Measurements from ENCODE around the gene TMCC3.
A peak's percentile ranks its signal among the peaks of the same experiment; 100 is the strongest.

The TMCC3 gene

DNA sequence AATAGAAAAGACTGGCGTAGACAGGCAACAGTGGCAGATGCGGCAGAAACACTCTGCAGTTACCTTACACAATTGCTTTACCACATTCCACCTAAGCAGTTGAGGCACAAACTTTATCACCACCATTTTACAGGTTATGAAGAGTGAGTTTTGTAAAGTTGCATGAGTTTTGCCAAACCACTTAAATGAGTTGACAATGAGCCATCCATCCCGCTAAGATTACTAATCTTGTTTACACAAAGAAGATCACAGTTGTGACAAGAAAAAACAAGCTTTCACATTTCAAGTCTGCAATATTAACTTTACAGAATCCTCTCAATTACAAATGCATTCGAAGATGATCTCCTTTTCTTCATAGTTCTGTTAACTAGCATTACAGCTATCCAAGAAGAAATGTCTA is 1.8 kb downstream of the TMCC3 start:
- Histone ChIP-seq H3K9me3 (ENCODE audit: control insufficient read depth, insufficient read depth, low read depth, low read length) (no peaks in the 10 kb centered on the region), H3K4me3 (ENCODE audit: low read depth, low read length) (no peak overlapping the region), H3K27ac (ENCODE audit: extremely low read depth, low read depth, low read length) (no peak overlapping the region), H3K36me3 (ENCODE audit: control insufficient read depth in 2 of 2, insufficient read depth in 1 of 2, low read length in 2 of 2) (no peaks in the 10 kb centered on the region; a peak in 1 of 3 replicates), H3K4me1 (ENCODE audit: control insufficient read depth, insufficient read depth, low read length) (peaks cover 14% of the 10 kb centered on the region)
- TF ChIP-seq INSM2 (tag by site-specific recombination; IDR thresholded peaks at IDR 0.05) (no peak), ZNF626 (tag by site-specific recombination; IDR thresholded peaks at IDR 0.05) (no peak), SP2 (tag by site-specific recombination; IDR thresholded peaks at IDR 0.05) (no peak), ZNF621 (tag by site-specific recombination; IDR thresholded peaks at IDR 0.05) (no peak), ZNF707 (tag by site-specific recombination; IDR thresholded peaks at IDR 0.05) (no peak), IKZF3 (tag by site-specific recombination; IDR thresholded peaks at IDR 0.05) (no peak), ZNF416 (tag by site-specific recombination; IDR thresholded peaks at IDR 0.05) (no peak), ZBTB1 (tag by site-specific recombination; IDR thresholded peaks at IDR 0.05) (no peak), TCF7L2 (IDR thresholded peaks at IDR 0.05; ENCODE audit: borderline replicate concordance, low read depth, low read length) (no peak), ZNF10 (tag by site-specific recombination; IDR thresholded peaks at IDR 0.05) (peak; percentile 56), ZFP3 (tag by site-specific recombination; IDR thresholded peaks at IDR 0.05; ENCODE audit: low read depth) (no peak)
- TF ChIP-seq, protein P1, sequence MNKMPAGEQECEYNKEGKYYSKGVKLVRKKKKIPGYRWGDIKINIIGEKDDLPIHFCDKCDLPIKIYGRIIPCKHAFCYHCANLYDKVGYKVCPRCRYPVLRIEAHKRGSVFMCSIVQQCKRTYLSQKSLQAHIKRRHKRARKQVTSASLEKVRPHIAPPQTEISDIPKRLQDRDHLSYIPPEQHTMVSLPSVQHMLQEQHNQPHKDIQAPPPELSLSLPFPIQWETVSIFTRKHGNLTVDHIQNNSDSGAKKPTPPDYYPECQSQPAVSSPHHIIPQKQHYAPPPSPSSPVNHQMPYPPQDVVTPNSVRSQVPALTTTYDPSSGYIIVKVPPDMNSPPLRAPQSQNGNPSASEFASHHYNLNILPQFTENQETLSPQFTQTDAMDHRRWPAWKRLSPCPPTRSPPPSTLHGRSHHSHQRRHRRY (tag by site-specific recombination; IDR thresholded peaks at IDR 0.05): no peak
- TF ChIP-seq, protein P2, sequence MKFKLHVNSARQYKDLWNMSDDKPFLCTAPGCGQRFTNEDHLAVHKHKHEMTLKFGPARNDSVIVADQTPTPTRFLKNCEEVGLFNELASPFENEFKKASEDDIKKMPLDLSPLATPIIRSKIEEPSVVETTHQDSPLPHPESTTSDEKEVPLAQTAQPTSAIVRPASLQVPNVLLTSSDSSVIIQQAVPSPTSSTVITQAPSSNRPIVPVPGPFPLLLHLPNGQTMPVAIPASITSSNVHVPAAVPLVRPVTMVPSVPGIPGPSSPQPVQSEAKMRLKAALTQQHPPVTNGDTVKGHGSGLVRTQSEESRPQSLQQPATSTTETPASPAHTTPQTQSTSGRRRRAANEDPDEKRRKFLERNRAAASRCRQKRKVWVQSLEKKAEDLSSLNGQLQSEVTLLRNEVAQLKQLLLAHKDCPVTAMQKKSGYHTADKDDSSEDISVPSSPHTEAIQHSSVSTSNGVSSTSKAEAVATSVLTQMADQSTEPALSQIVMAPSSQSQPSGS (tag by site-specific recombination; IDR thresholded peaks at IDR 0.05; ENCODE audit: low read depth): no peak
- TF ChIP-seq, protein P3, sequence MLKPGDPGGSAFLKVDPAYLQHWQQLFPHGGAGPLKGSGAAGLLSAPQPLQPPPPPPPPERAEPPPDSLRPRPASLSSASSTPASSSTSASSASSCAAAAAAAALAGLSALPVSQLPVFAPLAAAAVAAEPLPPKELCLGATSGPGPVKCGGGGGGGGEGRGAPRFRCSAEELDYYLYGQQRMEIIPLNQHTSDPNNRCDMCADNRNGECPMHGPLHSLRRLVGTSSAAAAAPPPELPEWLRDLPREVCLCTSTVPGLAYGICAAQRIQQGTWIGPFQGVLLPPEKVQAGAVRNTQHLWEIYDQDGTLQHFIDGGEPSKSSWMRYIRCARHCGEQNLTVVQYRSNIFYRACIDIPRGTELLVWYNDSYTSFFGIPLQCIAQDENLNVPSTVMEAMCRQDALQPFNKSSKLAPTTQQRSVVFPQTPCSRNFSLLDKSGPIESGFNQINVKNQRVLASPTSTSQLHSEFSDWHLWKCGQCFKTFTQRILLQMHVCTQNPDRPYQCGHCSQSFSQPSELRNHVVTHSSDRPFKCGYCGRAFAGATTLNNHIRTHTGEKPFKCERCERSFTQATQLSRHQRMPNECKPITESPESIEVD (tag by site-specific recombination; IDR thresholded peaks at IDR 0.05): peak; percentile 56
- CTCF ChIA-PET: interaction anchor here (0.5 kb wide), 1 partner anchor 190 kb away, joined by 3 read pairs; no protein-coding TSS in a partner anchor
- POLR2A ChIA-PET: no interaction called here

- ChIA-PET CTCF (interaction anchor here (1.0 kb wide), 1 partner anchor 40 kb away, joined by 3 read pairs; no protein-coding TSS in a partner anchor), POLR2A (no interaction called here)
- H3K9me3 ChIP-seq (ENCODE audit: control insufficient read depth, insufficient read depth, low read depth, low read length): no peaks in the 10 kb centered on the region
- H3K27ac ChIP-seq (ENCODE audit: extremely low read depth, low read depth, low read length): no peak overlapping the region
- H3K4me1 ChIP-seq (ENCODE audit: control insufficient read depth, insufficient read depth, low read length): peaks cover 14% of the 10 kb centered on the region
- no peak overlapping the region for H3K4me3 ChIP-seq (ENCODE audit: low read depth, low read length)
- no peaks in the 10 kb centered on the region; a peak in 1 of 3 replicates for H3K36me3 ChIP-seq (ENCODE audit: control insufficient read depth in 2 of 2, insufficient read depth in 1 of 2, low read length in 2 of 2)
- TF ChIP-seq ZNF501 (tag by site-specific recombination; IDR thresholded peaks at IDR 0.05): no peak
- peak; percentile 79 for TF ChIP-seq ZNF513 (tag by site-specific recombination; IDR thresholded peaks at IDR 0.05)
- TF ChIP-seq KLF10 (tag by site-specific recombination; IDR thresholded peaks at IDR 0.05): no peak
- no peak for TF ChIP-seq ZNF610 (tag by site-specific recombination; IDR thresholded peaks at IDR 0.05; ENCODE audit: borderline replicate concordance)
- TF ChIP-seq ZEB2 (tag by site-specific recombination; IDR thresholded peaks at IDR 0.05): peak; percentile 45; the same call in 1 of the 2 replicates
- TF ChIP-seq, protein P4, sequence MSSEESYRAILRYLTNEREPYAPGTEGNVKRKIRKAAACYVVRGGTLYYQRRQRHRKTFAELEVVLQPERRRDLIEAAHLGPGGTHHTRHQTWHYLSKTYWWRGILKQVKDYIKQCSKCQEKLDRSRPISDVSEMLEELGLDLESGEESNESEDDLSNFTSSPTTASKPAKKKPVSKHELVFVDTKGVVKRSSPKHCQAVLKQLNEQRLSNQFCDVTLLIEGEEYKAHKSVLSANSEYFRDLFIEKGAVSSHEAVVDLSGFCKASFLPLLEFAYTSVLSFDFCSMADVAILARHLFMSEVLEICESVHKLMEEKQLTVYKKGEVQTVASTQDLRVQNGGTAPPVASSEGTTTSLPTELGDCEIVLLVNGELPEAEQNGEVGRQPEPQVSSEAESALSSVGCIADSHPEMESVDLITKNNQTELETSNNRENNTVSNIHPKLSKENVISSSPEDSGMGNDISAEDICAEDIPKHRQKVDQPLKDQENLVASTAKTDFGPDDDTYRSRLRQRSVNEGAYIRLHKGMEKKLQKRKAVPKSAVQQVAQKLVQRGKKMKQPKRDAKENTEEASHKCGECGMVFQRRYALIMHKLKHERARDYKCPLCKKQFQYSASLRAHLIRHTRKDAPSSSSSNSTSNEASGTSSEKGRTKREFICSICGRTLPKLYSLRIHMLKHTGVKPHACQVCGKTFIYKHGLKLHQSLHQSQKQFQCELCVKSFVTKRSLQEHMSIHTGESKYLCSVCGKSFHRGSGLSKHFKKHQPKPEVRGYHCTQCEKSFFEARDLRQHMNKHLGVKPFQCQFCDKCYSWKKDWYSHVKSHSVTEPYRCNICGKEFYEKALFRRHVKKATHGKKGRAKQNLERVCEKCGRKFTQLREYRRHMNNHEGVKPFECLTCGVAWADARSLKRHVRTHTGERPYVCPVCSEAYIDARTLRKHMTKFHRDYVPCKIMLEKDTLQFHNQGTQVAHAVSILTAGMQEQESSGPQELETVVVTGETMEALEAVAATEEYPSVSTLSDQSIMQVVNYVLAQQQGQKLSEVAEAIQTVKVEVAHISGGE (tag by site-specific recombination; conservative IDR thresholded peaks at IDR 0.05; ENCODE audit: low read depth): no peak
- no peak for TF ChIP-seq BCL11A (tag by site-specific recombination; IDR thresholded peaks at IDR 0.05; ENCODE audit: low read depth)
Observed at GRCh38 chr12:94644141-94644979, 6.0 kb downstream of the TMCC3 start.
